ENCODE results near the gene METRNL.
A peak's percentile ranks its signal among the peaks of the same experiment; 100 is the strongest.

The METRNL gene

GRCh38 chr17:83079766-83080578 lies 563 bp downstream of the METRNL start:
- Histone ChIP-seq H2AFZ (ENCODE audit: low read depth, low read length) (no peak overlapping the region), H3K27me3 (ENCODE audit: insufficient read depth, low read length, poor library complexity) (peaks cover 25% of the 10 kb centered on the region), H3K36me3 (ENCODE audit: insufficient read depth, low read length) (no peaks in the 10 kb centered on the region), H3K4me2 (ENCODE audit: insufficient read depth, low read length) (peak overlapping the region; percentile 52), H3K27ac (ENCODE audit: low read length) (no peak overlapping the region), H4K20me1 (ENCODE audit: insufficient read depth, low read length) (0 out of 2 replicates have a peak, but pooled peaks cover 9% of the 10 kb centered on the region), H3K9ac (ENCODE audit: low read depth, low read length) (no peak overlapping the region), H3K4me1 (ENCODE audit: insufficient read depth, low read length) (no peaks in the 10 kb centered on the region), H3K79me2 (ENCODE audit: insufficient read depth, low read length) (no peaks in the 10 kb centered on the region), H3K9me3 (ENCODE audit: insufficient read depth, low read length, severe bottlenecking) (no peaks in the 10 kb centered on the region), H3K4me3 (ENCODE audit: low read depth in 1 of 2, low read length in 2 of 2) (peak overlapping the region in 1 of 2 experiments; percentile 27; a peak in 1 of 4 replicates)
- no peak for TF ChIP-seq CTCF (IDR thresholded peaks at IDR 0.05; ENCODE audit: borderline replicate concordance, extremely low read depth, low read length, poor library complexity, severe bottlenecking)
- TF ChIP-seq EZH2 (IDR thresholded peaks at IDR 0.05; ENCODE audit: borderline replicate concordance, low read depth, low read length, severe bottlenecking): no peak
- no peak for DNase-seq
- no peak for ATAC-seq (ENCODE audit: insufficient read depth, low read depth)

DNA sequence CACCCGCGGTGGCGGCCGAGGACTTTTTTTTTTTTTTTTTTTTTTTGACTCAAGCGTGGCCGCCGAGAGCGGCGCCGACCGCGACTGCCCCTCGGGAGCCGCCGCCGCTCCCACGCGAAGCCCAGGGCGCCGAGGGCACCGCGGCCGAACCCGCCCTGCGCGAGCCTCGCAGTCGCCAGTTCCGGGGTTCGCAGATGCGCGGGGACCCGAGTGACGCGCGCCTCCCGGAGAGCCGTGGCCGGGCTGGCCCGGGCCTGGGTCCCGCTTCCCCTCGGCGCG lies 1.1 kb downstream of the METRNL start:
- Histone ChIP-seq H3K4me3 (ENCODE audit: low read depth in 1 of 2, low read length in 2 of 2) (no peak overlapping the region), H4K20me1 (ENCODE audit: insufficient read depth, low read length) (0 out of 2 replicates have a peak, but pooled peaks cover 9% of the 10 kb centered on the region), H3K9me3 (ENCODE audit: insufficient read depth, low read length, severe bottlenecking) (no peaks in the 10 kb centered on the region), H3K27me3 (ENCODE audit: insufficient read depth, low read length, poor library complexity) (peaks cover 25% of the 10 kb centered on the region), H3K9ac (ENCODE audit: low read depth, low read length) (no peak overlapping the region), H3K4me1 (ENCODE audit: insufficient read depth, low read length) (no peaks in the 10 kb centered on the region), H3K36me3 (ENCODE audit: insufficient read depth, low read length) (no peaks in the 10 kb centered on the region), H3K27ac (ENCODE audit: low read length) (no peak overlapping the region), H3K4me2 (ENCODE audit: insufficient read depth, low read length) (peak overlapping the region; percentile 52), H2AFZ (ENCODE audit: low read depth, low read length) (no peak overlapping the region), H3K79me2 (ENCODE audit: insufficient read depth, low read length) (no peaks in the 10 kb centered on the region)
- no peak for TF ChIP-seq CTCF (IDR thresholded peaks at IDR 0.05; ENCODE audit: borderline replicate concordance, extremely low read depth, low read length, poor library complexity, severe bottlenecking)
- no peak for TF ChIP-seq EZH2 (IDR thresholded peaks at IDR 0.05; ENCODE audit: borderline replicate concordance, low read depth, low read length, severe bottlenecking)
- DNase-seq (no peak), ATAC-seq (ENCODE audit: insufficient read depth, low read depth) (0 out of 3 replicates have a peak, but pooled peaks have one; percentile 18)

DNA sequence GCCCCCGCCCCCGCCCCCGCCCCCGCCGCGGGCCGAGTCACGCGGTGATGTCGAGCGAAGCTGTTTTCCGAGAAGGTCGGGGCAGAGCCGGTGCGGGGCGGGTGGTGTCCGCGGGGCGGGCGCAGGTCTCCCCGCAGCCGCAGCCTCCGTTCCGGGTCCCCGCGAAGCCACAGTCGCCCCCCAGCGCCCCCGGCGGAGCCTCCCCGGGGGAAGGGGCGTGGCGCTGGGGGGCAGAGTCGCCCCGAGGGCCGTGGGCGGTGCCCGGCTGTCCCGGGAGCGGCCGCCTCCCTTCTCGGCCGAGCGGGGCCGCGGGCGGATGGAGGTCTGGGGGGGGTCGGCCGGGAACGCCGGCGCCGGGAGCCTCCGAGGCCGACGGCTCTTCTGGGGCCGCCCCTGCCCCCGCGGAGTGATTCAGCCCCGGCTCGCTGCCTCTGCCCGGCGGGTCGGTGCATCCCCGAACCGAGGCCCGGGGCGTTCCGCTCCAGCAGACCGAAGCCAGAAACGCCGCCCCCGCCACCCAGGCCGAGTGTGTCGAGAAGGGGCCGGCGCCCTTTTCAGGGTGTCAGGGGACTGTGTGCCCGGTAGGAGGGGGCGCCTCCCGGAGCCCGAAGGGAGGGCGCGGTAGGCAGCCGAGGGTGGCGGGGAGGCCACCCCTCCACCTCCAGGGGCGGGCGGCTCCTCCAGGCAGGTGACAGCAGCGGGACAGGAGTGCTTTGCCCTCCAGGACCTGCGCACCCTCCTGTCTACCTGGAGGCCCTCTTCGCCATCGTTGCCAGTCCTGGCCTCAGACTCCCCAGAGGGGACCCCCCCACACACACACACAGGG lies 1.7 kb downstream of the METRNL start:
- no peaks in the 10 kb centered on the region for H3K79me2 ChIP-seq (ENCODE audit: insufficient read depth, low read length)
- H3K4me2 ChIP-seq (ENCODE audit: insufficient read depth, low read length): peak overlapping the region; percentile 52; the same call in 1 of the 2 replicates

More for the DNA sequence above, 1.7 kb downstream of the METRNL start:
- Histone ChIP-seq H3K27ac (ENCODE audit: low read length) (no peak overlapping the region), H3K9me3 (ENCODE audit: insufficient read depth, low read length, severe bottlenecking) (no peaks in the 10 kb centered on the region), H3K4me1 (ENCODE audit: insufficient read depth, low read length) (no peaks in the 10 kb centered on the region), H3K27me3 (ENCODE audit: insufficient read depth, low read length, poor library complexity) (peaks cover 25% of the 10 kb centered on the region), H3K9ac (ENCODE audit: low read depth, low read length) (no peak overlapping the region), H2AFZ (ENCODE audit: low read depth, low read length) (no peak overlapping the region), H3K36me3 (ENCODE audit: insufficient read depth, low read length) (no peaks in the 10 kb centered on the region), H4K20me1 (ENCODE audit: insufficient read depth, low read length) (0 out of 2 replicates have a peak, but pooled peaks cover 9% of the 10 kb centered on the region), H3K4me3 (ENCODE audit: low read depth in 1 of 2, low read length in 2 of 2) (no peak overlapping the region)
- TF ChIP-seq CTCF (IDR thresholded peaks at IDR 0.05; ENCODE audit: borderline replicate concordance, extremely low read depth, low read length, poor library complexity, severe bottlenecking) (no peak), EZH2 (IDR thresholded peaks at IDR 0.05; ENCODE audit: borderline replicate concordance, low read depth, low read length, severe bottlenecking) (peak; percentile 57)
- no peak for DNase-seq
- 0 out of 3 replicates have a peak, but pooled peaks have one; percentile 16 for ATAC-seq (ENCODE audit: insufficient read depth, low read depth)

Measured in DND-41 (cell line).